Neural cell (in vitro differentiated cells): ENCODE measurements around the gene PYGM. TPM values are rescaled to one million over a fixed set of nuclear protein-coding genes. Genes with fewer than 3 reads are reported as not detected.

Experiments
- H2AFZ ChIP-seq: fragments of 200-600, 300-800 bp; sonication (generic), shearing (Covaris generic); 2 replicates; pipeline ENCODE4 v1.6.0; 2014; ENCODE audit warnings: low read depth, mild to moderate bottlenecking, antibody characterized with exemption, low read length, moderate library complexity
- H3F3A ChIP-seq: fragments of 200-600 bp; shearing (Covaris generic); 2 replicates; pipeline ENCODE4 v1.6.1; 2016; ENCODE audit warnings: mild to moderate bottlenecking, moderate library complexity, mixed read lengths, antibody characterized with exemption, low read length; ENCODE audit not compliant: insufficient read depth, poor library complexity, severe bottlenecking
- H3K27ac ChIP-seq: fragments of 200-600, 300-800 bp; sonication (generic), shearing (Covaris generic); 2 replicates; pipeline ENCODE4 v1.5.1; 2014; ENCODE audit warnings: mild to moderate bottlenecking, low read length, moderate library complexity
- H3K27me3 ChIP-seq: fragments of 300-800, 200-600 bp; sonication (generic), shearing (Covaris generic); 2 replicates; pipeline ENCODE4 v1.6.0; 2014; ENCODE audit warnings: mild to moderate bottlenecking, low read depth, low read length, moderate library complexity; ENCODE audit not compliant: insufficient read depth
- H3K36me3 ChIP-seq: fragments of 300-800, 200-600 bp; sonication (generic), shearing (Covaris generic); 2 replicates; pipeline ENCODE4 v1.5.1; 2014; ENCODE audit warnings: mild to moderate bottlenecking, antibody characterized with exemption, low read length, moderate library complexity; ENCODE audit not compliant: insufficient read depth
- H3K4me2 ChIP-seq: fragments of 300-800, 200-600 bp; sonication (generic), shearing (Covaris generic); 2 replicates; pipeline ENCODE4 v1.6.0; 2014; ENCODE audit warnings: mild to moderate bottlenecking, low read length
- H3K4me3 ChIP-seq: fragments of 300-800, 200-600 bp; sonication (generic), shearing (Covaris generic); 2 replicates; pipeline ENCODE4 v1.5.1; 2014; ENCODE audit warnings: mild to moderate bottlenecking, low read length, moderate library complexity
- H3K79me2 ChIP-seq: fragments of 200-600 bp; shearing (Covaris generic); replicated peaks from 2 replicates; pipeline ENCODE4 v1.6.0; 2014; ENCODE audit warnings: mild to moderate bottlenecking, low read length, moderate library complexity; ENCODE audit not compliant: insufficient read depth
- H3K9ac ChIP-seq: fragments of 300-800, 200-600 bp; sonication (generic), shearing (Covaris generic); 2 replicates; pipeline ENCODE4 v1.6.1; 2016; ENCODE audit warnings: mild to moderate bottlenecking, low read length, mixed read lengths
- H3K9me2 ChIP-seq: fragments of 200-600 bp; shearing (Covaris generic); 2 replicates; pipeline ENCODE4 v1.6.1; 2016; ENCODE audit warnings: mild to moderate bottlenecking, low read length, mixed read lengths; ENCODE audit not compliant: insufficient read depth
- H3K9me3 ChIP-seq: fragments of 200-600, 300-800 bp; sonication (generic), shearing (Covaris generic); 2 replicates; pipeline ENCODE4 v1.6.1; 2016; ENCODE audit warnings: mild to moderate bottlenecking, mixed run types, low read length, moderate library complexity, mixed read lengths
- H4K20me1 ChIP-seq: fragments of 200-600 bp; shearing (Covaris generic); 2 replicates; pipeline ENCODE4 v1.6.1; 2016; ENCODE audit warnings: mild to moderate bottlenecking, mixed run types; ENCODE audit not compliant: insufficient read depth
- CTCF ChIP-seq: fragments of 450-650 bp; IDR thresholded peaks from 2 replicates; pipeline ENCODE4 v1.5.1; 2014; ENCODE audit warnings: antibody characterized with exemption, mild to moderate bottlenecking, moderate library complexity; ENCODE audit not compliant: poor library complexity, severe bottlenecking
- EP300 ChIP-seq: fragments of 450-650 bp; conservative IDR thresholded peaks from 2 replicates; pipeline ENCODE4 v1.6.1; 2014; ENCODE audit warnings: antibody characterized with exemption, mild to moderate bottlenecking, moderate library complexity; ENCODE audit not compliant: poor library complexity, severe bottlenecking
- EZH2 ChIP-seq: fragments of 200-600, 300-800 bp; shearing (Covaris generic), sonication (generic); IDR thresholded peaks from 2 replicates; pipeline ENCODE4 v1.6.1; 2014; ENCODE audit warnings: antibody characterized with exemption, low read length, borderline replicate concordance, mild to moderate bottlenecking; ENCODE audit not compliant: insufficient read depth, poor library complexity, severe bottlenecking
- MXI1 ChIP-seq: fragments of 450-650 bp; conservative IDR thresholded peaks from 2 replicates; pipeline ENCODE4 v1.6.1; 2014; ENCODE audit warnings: antibody characterized with exemption, mild to moderate bottlenecking; ENCODE audit not compliant: poor library complexity, severe bottlenecking
- POLR2AphosphoS5 ChIP-seq: IDR thresholded peaks from 2 replicates; pipeline ENCODE4 v1.6.1; 2012
- RAD21 ChIP-seq: fragments of 450-650 bp; conservative IDR thresholded peaks from 2 replicates; pipeline ENCODE4 v1.6.1; 2014; ENCODE audit warnings: antibody characterized with exemption, mild to moderate bottlenecking, moderate library complexity
- REST ChIP-seq: IDR thresholded peaks from 2 replicates; pipeline ENCODE4 v1.6.1; 2012; ENCODE audit warnings: borderline replicate concordance
- SMC3 ChIP-seq: fragments of 450-650 bp; conservative IDR thresholded peaks from 2 replicates; pipeline ENCODE4 v1.6.1; 2014; ENCODE audit warnings: antibody characterized with exemption, mild to moderate bottlenecking, moderate library complexity; ENCODE audit not compliant: poor library complexity
- TAF1 ChIP-seq: IDR thresholded peaks from 2 replicates; pipeline ENCODE4 v1.6.1; 2012; ENCODE audit warnings: low read depth
- polyA plus RNA-seq: library from polyadenylated mRNA; depleted of rRNA; stranded (reverse); fragments of >200 nt; gene quantifications from 2 replicates; pipeline ENCODE4 v1.2.3, GENCODE V29; 2014

Gene PYGM
- polyA plus RNA-seq, 1 donor from 2014 or later, result 0.43 TPM

- no peaks in the 10 kb centered on the region for H4K20me1 ChIP-seq
- H2AFZ ChIP-seq, result no peak overlapping the region
- no peak overlapping the region for H3K9ac ChIP-seq
- H3K4me3 ChIP-seq, result no peak overlapping the region
- H3F3A ChIP-seq, result no peaks in the 10 kb centered on the region
- H3K36me3 ChIP-seq, result no peaks in the 10 kb centered on the region
- H3K79me2 ChIP-seq, result peaks cover 4% of the 10 kb centered on the region
- H3K4me2 ChIP-seq, result no peak overlapping the region
- no peaks in the 10 kb centered on the region for H3K9me3 ChIP-seq
- no peaks in the 10 kb centered on the region for H3K9me2 ChIP-seq
- no peaks in the 10 kb centered on the region for H3K27me3 ChIP-seq
- H3K27ac ChIP-seq, result no peak overlapping the region
- TF ChIP-seq CTCF (no peak), MXI1 (no peak), RAD21 (no peak), EZH2 (no peak), TAF1 (no peak), SMC3 (no peak), POLR2AphosphoS5 (no peak), REST (no peak), EP300 (no peak)
These were observed 25.2 kb upstream of the PYGM start for GRCh38 chr11:64784813-64785581.

- H2AFZ ChIP-seq, result no peak within 1 kb of the TSS
- no peaks in the 10 kb centered on the region for H3K9me2 ChIP-seq
- H3F3A ChIP-seq, result peaks cover 7% of the 10 kb centered on the region
- no peaks in the 10 kb centered on the region for H3K9me3 ChIP-seq
- H4K20me1 ChIP-seq, result peaks cover 28% of the 10 kb centered on the region
- no peak for TF ChIP-seq EZH2
- peak; percentile 65 for TF ChIP-seq CTCF
- TF ChIP-seq RAD21, result no peak
- TF ChIP-seq SMC3, result no peak
- no peak for TF ChIP-seq MXI1
- peak; percentile 68 for TF ChIP-seq EP300
- peak; percentile 74 for TF ChIP-seq TAF1
- peak; percentile 73 for TF ChIP-seq REST
- TF ChIP-seq POLR2AphosphoS5, result peak; percentile 94
- no peaks in the 10 kb centered on the region for H3K27me3 ChIP-seq
- H3K9ac ChIP-seq, result peak within 1 kb of the TSS; percentile 97
- H3K4me2 ChIP-seq, result peak within 1 kb of the TSS; percentile 91
- peaks cover 13% of the 10 kb centered on the region for H3K36me3 ChIP-seq
- H3K4me3 ChIP-seq, result peak within 1 kb of the TSS; percentile 80
- H3K27ac ChIP-seq, result peak within 1 kb of the TSS; percentile 96
- peaks cover 41% of the 10 kb centered on the region for H3K79me2 ChIP-seq
These were observed 18.9 kb upstream of the PYGM start, which contains the start of gene SF1 for GRCh38 chr11:64778473-64779298. SF1 (minus strand) TSS chr11:64778542; CDS start chr11:64778392, 150 bp downstream.
